ENCODE measurements around the gene CHRM2.

Gene CHRM2

GRCh38 chr7:136874393-136875032 lies 6.1 kb downstream of the CHRM2 start:
- DNase-seq (ENCODE audit: low read depth, low spot score) = no peak
- POLR2A ChIA-PET = no interaction called here
- H3K4me3 ChIP-seq (ENCODE audit: low read depth, low read length) = no peak overlapping the region
- CTCF ChIA-PET = interaction anchor here (0.5 to 1.7 kb wide), 8 partner anchors 8 to 469 kb away, joined by 3 to 9 read pairs (median 3); no protein-coding TSS in a partner anchor
- peak; percentile 50 for TF ChIP-seq CTCF (IDR thresholded peaks at IDR 0.05; ENCODE audit: insufficient read depth, low read length, missing control alignments)

GRCh38 chr7:136877509-136877908 lies 9.1 kb downstream of the CHRM2 start:
- CTCF ChIA-PET = interaction anchor here (0.7 to 1.1 kb wide), 3 partner anchors 8 to 1023 kb away, joined by 3 to 4 read pairs (median 3); partner anchors contain the start of gene CHRM2
- no peak for DNase-seq (ENCODE audit: low read depth, low spot score)
- TF ChIP-seq CTCF (IDR thresholded peaks at IDR 0.05; ENCODE audit: insufficient read depth, low read length, missing control alignments) = no peak
- H3K4me3 ChIP-seq (ENCODE audit: low read depth, low read length) = no peak overlapping the region
- POLR2A ChIA-PET = no interaction called here

- no peak overlapping the region for H3K4me3 ChIP-seq (ENCODE audit: low read depth, low read length)
- no peak for TF ChIP-seq CTCF (IDR thresholded peaks at IDR 0.05; ENCODE audit: insufficient read depth, low read length, missing control alignments)
- no peak for DNase-seq (ENCODE audit: low read depth, low spot score)
- POLR2A ChIA-PET = no interaction called here
- CTCF ChIA-PET = interaction anchor here (0.7 to 1.0 kb wide), 2 partner anchors 8 to 1023 kb away, joined by 3 to 4 read pairs; no protein-coding TSS in a partner anchor
Observed at GRCh38 chr7:136877990-136878389, 9.5 kb downstream of the CHRM2 start.

- ChIA-PET CTCF (no interaction called here), POLR2A (no interaction called here)
- TF ChIP-seq CTCF (IDR thresholded peaks at IDR 0.05; ENCODE audit: insufficient read depth, low read length, missing control alignments) = no peak
- DNase-seq (ENCODE audit: low read depth, low spot score) = no peak
- H3K4me3 ChIP-seq (ENCODE audit: low read depth, low read length) = no peak overlapping the region
Observed at GRCh38 chr7:136878878-136879277, 10.4 kb downstream of the CHRM2 start.

GRCh38 chr7:136883046-136883445 lies 14.6 kb downstream of the CHRM2 start:
- peak; percentile 4 for TF ChIP-seq CTCF (IDR thresholded peaks at IDR 0.05; ENCODE audit: insufficient read depth, low read length, missing control alignments)
- CTCF ChIA-PET = interaction anchor here (0.6 to 1.8 kb wide), 4 partner anchors 9 to 14 kb away, joined by 3 to 9 read pairs (median 3); no protein-coding TSS in a partner anchor
- no peak overlapping the region for H3K4me3 ChIP-seq (ENCODE audit: low read depth, low read length)
- POLR2A ChIA-PET = no interaction called here
- DNase-seq (ENCODE audit: low read depth, low spot score) = no peak

- CTCF ChIA-PET = interaction anchor here (1.0 to 1.3 kb wide), 2 partner anchors 10 to 15 kb away, joined by 3 to 4 read pairs; no protein-coding TSS in a partner anchor
- POLR2A ChIA-PET = no interaction called here
- no peak for TF ChIP-seq CTCF (IDR thresholded peaks at IDR 0.05; ENCODE audit: insufficient read depth, low read length, missing control alignments)
- no peak for DNase-seq (ENCODE audit: low read depth, low spot score)
- no peak overlapping the region for H3K4me3 ChIP-seq (ENCODE audit: low read depth, low read length)
Observed at GRCh38 chr7:136884492-136884891, 16.0 kb downstream of the CHRM2 start.
